PC-9 (cell line): ENCODE measurements around the gene CALD1. TPM values are rescaled to one million over a fixed set of nuclear protein-coding genes. Genes with fewer than 3 reads are reported as not detected.

Experiments
- BruUV-seq: library from RNA; stranded (reverse); fragments of 400-500 nt; replicated peaks from 2 replicates; lab custom pipeline; 2021; lab: Mats Ljungman, UMichigan
- CTCF ChIA-PET: fragments of 300-600 bp; sonication (Branson Sonifier 250); formaldehyde crosslinking; loops from one replicate; lab custom pipeline; 2022; ENCODE audit warnings: antibody characterized with exemption; lab: Charles Lee
- POLR2A ChIA-PET: fragments of 300-600 bp; sonication (Branson Sonifier 250); formaldehyde crosslinking; loops from one replicate; lab custom pipeline; 2022; ENCODE audit warnings: antibody characterized with exemption; ENCODE audit not compliant: unreplicated experiment; lab: Charles Lee
- DNase-seq, 2 experiments: peaks; one replicate each; pipeline versions ENCODE4 v3.0.0 to v3.0.0-alpha.2; 2015 to 2022; ENCODE audit warnings: mixed read lengths in 1 of 2
- H2AFZ ChIP-seq: fragments of 200-600 bp; sonication (generic); 2 replicates; pipeline ENCODE4 v1.8.1; 2017; ENCODE audit warnings: antibody characterized with exemption
- H3F3A ChIP-seq: fragments of 200-600 bp; sonication (generic); 2 replicates; pipeline ENCODE4 v1.8.1; 2017; ENCODE audit warnings: antibody characterized with exemption, mild to moderate bottlenecking, low read depth; ENCODE audit not compliant: insufficient read depth
- H3K27ac ChIP-seq: fragments of 200-600 bp; sonication (generic); 2 replicates; pipeline ENCODE4 v1.6.1; 2016; ENCODE audit warnings: mixed run types
- H3K27me3 ChIP-seq: fragments of 200-600 bp; sonication (generic); 2 replicates; pipeline ENCODE4 v1.6.1; 2016; ENCODE audit warnings: low read depth, mixed run types; ENCODE audit not compliant: insufficient read depth
- H3K36me3 ChIP-seq: fragments of 200-600 bp; sonication (generic); 2 replicates; pipeline ENCODE4 v1.6.1; 2016; ENCODE audit warnings: low read depth, mixed run types
- H3K4me1 ChIP-seq: fragments of 200-600 bp; sonication (generic); replicated peaks from 2 replicates; pipeline ENCODE4 v1.6.1; 2016; ENCODE audit warnings: mixed run types; ENCODE audit not compliant: insufficient read depth
- H3K4me2 ChIP-seq: fragments of 200-600 bp; sonication (generic); 2 replicates; pipeline ENCODE4 v1.6.1; 2017; ENCODE audit warnings: mixed run types
- H3K4me3 ChIP-seq: fragments of 200-600 bp; sonication (generic); 2 replicates; pipeline ENCODE4 v1.6.1; 2016; ENCODE audit warnings: mixed run types
- H3K79me2 ChIP-seq: fragments of 200-600 bp; sonication (generic); 2 replicates; pipeline ENCODE4 v1.6.1; 2017; ENCODE audit warnings: low read depth, mixed run types
- H3K9me2 ChIP-seq: fragments of 200-600 bp; sonication (generic); 2 replicates; pipeline ENCODE4 v1.8.1; 2017; ENCODE audit warnings: mild to moderate bottlenecking; ENCODE audit not compliant: insufficient read depth
- H3K9me3 ChIP-seq: fragments of 200-600 bp; sonication (generic); 2 replicates; pipeline ENCODE4 v1.8.1; 2016; ENCODE audit warnings: low read depth; ENCODE audit not compliant: insufficient read depth
- H4K20me1 ChIP-seq: fragments of 200-600 bp; sonication (generic); 2 replicates; pipeline ENCODE4 v1.8.1; 2017; ENCODE audit not compliant: insufficient read depth
- CTCF ChIP-seq: fragments of 200-600 bp; sonication (generic); conservative IDR thresholded peaks from 2 replicates; pipeline ENCODE4 v1.6.1; 2017; ENCODE audit warnings: mixed run types, antibody characterized with exemption, mild to moderate bottlenecking, moderate library complexity
- EZH2 ChIP-seq: fragments of 200-600 bp; sonication (generic); IDR thresholded peaks from 2 replicates; pipeline ENCODE4 v1.8.0; 2017; ENCODE audit warnings: antibody characterized with exemption, low read depth
- intact Hi-C: fragments of 100-400 bp; cut with micrococcal nuclease; formaldehyde crosslinking; loops from one replicate; pipeline ENCODE4 v1.10.0; 2022; ENCODE audit not compliant: unreplicated experiment
- total RNA-seq: library from RNA; stranded (reverse); gene quantifications from 2 replicates; pipeline ENCODE4 v1.2.3, GENCODE V29; 2021

Gene CALD1
- total RNA-seq, 1 experiment from 2014 or later, result 84.4 TPM

- Histone ChIP-seq H3K4me3 (no peak overlapping the region), H3K27ac (no peak overlapping the region), H3K4me2 (no peak overlapping the region), H3K36me3 (no peaks in the 10 kb centered on the region), H3K9me3 (no peaks in the 10 kb centered on the region), H3K79me2 (no peaks in the 10 kb centered on the region), H3K4me1 (no peaks in the 10 kb centered on the region), H3K9me2 (no peaks in the 10 kb centered on the region; the same call in 1 of the 2 replicates), H3F3A (no peaks in the 10 kb centered on the region), H2AFZ (no peak overlapping the region), H4K20me1 (no peaks in the 10 kb centered on the region), H3K27me3 (no peaks in the 10 kb centered on the region)
- ChIA-PET CTCF (no interaction called here), POLR2A (no interaction called here)
- no TSS peak for BruUV-seq
- TF ChIP-seq EZH2 (no peak), CTCF (no peak)
- DNase-seq, result no peak
- intact Hi-C loops, result no loop called here
Observed at GRCh38 chr7:134820778-134821177, 41.3 kb downstream of the CALD1 start.

- ChIA-PET POLR2A (interaction anchor here (0.8 kb wide), 1 partner anchor 27 kb away, joined by 5 read pairs; no protein-coding TSS in a partner anchor), CTCF (interaction anchor here (0.6 kb wide), 1 partner anchor 131 kb away, joined by 3 read pairs; no protein-coding TSS in a partner anchor)
- no peak overlapping the region for H3K27ac ChIP-seq
- no peaks in the 10 kb centered on the region for H4K20me1 ChIP-seq
- no peak for DNase-seq
- no TSS peak for BruUV-seq
- no peak overlapping the region for H3K4me2 ChIP-seq
- no peak for TF ChIP-seq CTCF
- no peak for TF ChIP-seq EZH2
- no peaks in the 10 kb centered on the region for H3K4me1 ChIP-seq
- H3K79me2 ChIP-seq, result no peaks in the 10 kb centered on the region
- H3K27me3 ChIP-seq, result no peaks in the 10 kb centered on the region
- H3K36me3 ChIP-seq, result no peaks in the 10 kb centered on the region
- H3K9me3 ChIP-seq, result no peaks in the 10 kb centered on the region
- H3K9me2 ChIP-seq, result no peaks in the 10 kb centered on the region; the same call in 1 of the 2 replicates
- no peaks in the 10 kb centered on the region for H3F3A ChIP-seq
- intact Hi-C loops, result no loop called here
- no peak overlapping the region for H3K4me3 ChIP-seq
- no peak overlapping the region for H2AFZ ChIP-seq
Observed at GRCh38 chr7:134823400-134823799, 44.0 kb downstream of the CALD1 start.

- TF ChIP-seq CTCF (no peak), EZH2 (no peak)
- Histone ChIP-seq H3K4me2 (no peak overlapping the region), H3K9me3 (no peaks in the 10 kb centered on the region), H3K27me3 (no peaks in the 10 kb centered on the region), H2AFZ (no peak overlapping the region), H4K20me1 (no peaks in the 10 kb centered on the region), H3K79me2 (no peaks in the 10 kb centered on the region), H3K4me1 (no peaks in the 10 kb centered on the region), H3K4me3 (no peak overlapping the region), H3K9me2 (no peaks in the 10 kb centered on the region), H3K36me3 (no peaks in the 10 kb centered on the region), H3F3A (no peaks in the 10 kb centered on the region), H3K27ac (no peak overlapping the region)
- ChIA-PET CTCF (no interaction called here), POLR2A (no interaction called here)
- intact Hi-C loops, result no loop called here
- no TSS peak for BruUV-seq
- no peak for DNase-seq
Observed at GRCh38 chr7:134825666-134826065, 46.2 kb downstream of the CALD1 start.
